Midbrain (tissue), 1 donor: ENCODE results near the gene ISCA2.
"Not testable (repeated sequence)": the region's sequence is repeated elsewhere in the genome, so short reads cannot be mapped to it uniquely, and the experiment has no call there.

Experiments used
- DNase-seq: peaks from one replicate; lab custom pipeline; 2025; lab: John Stamatoyannopoulos, UW

Gene ISCA2

DNA sequence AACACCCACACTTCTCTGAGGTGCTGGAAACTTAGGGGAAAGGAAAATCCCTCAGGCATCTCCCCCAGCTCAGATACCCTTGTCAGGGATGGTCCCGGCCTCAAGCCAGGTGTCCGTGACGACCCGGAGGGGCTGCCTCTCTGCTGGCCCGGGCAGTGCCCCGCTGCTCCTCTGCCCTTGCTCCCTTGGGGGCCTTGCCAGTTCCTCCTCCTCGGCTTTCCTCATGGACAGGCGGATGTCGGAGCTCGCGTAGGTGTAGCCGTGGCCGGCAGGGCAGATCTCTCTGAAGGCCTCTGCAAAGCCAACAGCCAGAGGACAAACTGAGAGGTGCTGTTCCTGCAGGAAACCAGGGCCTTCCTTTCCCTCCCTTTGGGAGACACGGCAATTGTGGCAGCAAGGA is 34.8 kb downstream of the ISCA2 start:
- DNase-seq, result no peak

GRCh38 chr14:74528886-74529285 is 35.3 kb downstream of the ISCA2 start:
- no peak for DNase-seq

GRCh38 chr14:74531006-74531405 is 37.4 kb downstream of the ISCA2 start:
- DNase-seq, result no peak

DNA sequence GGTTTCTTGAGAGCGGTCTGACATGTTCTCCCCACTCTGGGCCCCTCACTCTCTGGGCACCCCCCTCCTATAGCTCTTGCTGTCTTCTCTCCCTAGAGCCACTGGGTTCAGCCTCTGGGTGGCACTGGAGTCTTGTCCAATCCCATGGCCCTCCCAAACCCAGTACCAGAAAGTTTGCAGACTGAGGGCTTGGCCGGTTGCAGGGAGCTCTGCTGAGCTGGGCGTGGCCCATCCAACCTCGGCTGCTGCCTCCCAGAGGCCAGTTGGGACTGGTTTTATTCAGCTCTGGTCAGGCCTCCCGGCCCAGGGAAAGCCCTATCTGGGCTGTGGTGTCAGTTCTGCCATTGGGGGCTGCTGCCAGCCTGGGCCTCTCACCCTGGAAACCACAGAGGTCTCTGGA is 37.9 kb downstream of the ISCA2 start:
- no peak for DNase-seq

GRCh38 chr14:74532246-74532645 is 38.7 kb downstream of the ISCA2 start:
- no peak for DNase-seq

DNA sequence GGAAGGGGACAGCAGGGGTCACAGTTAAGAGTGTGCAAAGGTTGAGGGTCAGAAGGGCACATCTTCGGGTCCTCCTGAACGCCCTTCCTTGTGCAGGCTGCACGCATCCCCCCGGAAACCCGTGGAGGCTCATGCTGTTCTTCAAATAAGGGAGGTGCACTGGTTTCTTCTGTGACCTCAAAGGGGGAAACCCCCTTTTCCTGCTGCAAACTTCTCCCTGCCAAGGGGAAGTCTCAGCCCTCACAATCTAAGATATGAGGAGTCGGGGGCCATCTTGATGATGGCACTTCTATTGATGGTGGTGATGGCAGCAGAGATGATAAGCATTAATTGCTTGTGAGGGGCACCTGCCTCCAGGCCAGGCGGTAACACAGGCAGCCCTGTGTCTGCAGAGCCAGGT is 40.0 kb downstream of the ISCA2 start:
- no peak for DNase-seq

DNA sequence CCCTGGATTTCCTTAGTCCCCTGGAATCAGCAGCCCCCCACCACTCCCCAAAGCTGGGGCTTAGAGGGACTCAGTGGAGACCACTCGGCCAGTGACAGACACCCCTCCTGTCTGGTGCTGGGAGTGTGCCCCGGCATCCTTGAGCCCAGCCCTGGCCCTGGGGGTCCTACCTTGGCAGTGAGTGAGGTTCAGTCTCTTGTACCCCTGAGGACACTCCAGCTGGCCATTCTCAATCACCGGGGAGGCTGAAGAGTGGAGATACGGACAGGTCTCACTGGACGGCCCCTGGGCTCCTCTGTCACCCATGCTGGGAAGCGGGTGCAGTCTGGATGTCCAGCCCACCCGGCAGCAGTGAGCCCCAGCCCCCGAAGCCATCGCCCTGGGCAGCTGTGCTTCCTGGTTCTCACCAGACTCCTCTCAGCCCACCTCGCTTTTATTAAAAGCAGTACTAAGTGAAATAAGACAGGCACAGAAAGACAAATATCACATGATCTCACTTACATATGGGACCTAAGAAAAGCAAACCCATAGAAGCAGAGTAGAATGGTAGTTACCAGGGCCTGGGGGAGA is 42.3 kb downstream of the ISCA2 start:
- no peak for DNase-seq

DNA sequence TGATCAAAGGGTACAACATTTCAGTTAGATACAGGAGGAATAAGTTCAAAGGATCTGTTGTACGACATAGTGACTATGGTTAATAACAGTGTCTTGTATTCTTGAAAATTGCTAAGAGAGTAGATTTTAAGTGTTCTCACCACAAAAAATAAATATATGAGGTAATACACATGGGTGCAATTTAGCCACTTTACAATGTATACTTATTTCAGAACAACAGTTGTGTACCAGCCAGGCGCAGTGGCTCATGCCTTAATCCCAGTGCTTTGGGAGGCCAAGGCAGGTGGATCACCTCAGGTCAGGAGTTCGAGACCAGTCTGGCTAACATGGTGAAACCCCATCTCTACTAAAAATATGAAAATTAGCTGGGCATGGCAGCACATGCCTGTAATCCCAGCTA is 42.8 kb downstream of the ISCA2 start:
- DNase-seq, result not testable (repeated sequence)

DNA sequence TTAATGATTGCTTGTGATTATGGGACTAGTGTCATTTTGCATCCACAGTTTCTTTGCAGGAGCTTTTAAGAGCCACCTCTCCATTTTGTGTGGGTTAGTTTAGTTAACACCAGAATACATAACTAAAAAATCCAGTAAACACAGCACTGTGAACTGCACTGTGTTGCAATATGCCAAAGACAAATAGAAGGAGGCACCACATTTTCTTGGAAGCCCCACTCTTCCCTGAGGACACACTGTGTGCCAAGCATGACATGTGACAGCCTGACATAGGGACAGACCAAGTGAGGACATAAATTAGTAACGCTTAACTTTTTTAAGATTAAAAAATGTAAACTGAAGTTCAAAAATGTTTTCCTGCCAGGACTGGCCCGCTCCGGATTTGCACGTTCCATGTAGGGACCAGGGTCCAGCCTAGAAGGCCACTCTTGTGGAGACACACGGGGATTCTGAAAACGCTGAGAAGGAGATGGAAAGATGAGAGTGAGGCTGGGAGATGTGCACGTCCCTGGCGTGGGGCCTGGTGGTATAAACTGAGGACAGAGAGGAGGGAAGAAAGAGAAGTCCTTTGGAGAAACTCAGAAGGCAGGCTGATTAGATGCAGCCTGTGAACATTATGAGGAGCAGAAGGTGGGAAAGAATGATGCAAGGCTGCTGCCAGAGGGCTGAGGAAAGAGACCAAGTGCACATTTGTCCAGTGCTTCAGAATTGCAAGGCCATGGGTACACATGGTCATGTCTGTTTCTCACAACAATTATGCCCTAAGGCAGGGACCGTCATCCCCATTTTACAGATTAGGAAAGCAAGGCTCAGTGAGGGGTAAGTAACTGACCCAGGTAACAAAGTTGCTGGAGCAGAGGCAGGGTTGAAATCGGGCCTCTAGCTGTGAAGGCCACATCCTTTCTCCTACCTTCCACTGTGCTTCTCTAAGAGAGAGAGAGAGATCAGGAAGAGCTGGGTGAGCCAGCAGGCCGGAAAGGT is 45.1 kb downstream of the ISCA2 start:
- DNase-seq, result no peak

GRCh38 chr14:74539503-74539902 is 45.9 kb downstream of the ISCA2 start:
- no peak for DNase-seq

DNA sequence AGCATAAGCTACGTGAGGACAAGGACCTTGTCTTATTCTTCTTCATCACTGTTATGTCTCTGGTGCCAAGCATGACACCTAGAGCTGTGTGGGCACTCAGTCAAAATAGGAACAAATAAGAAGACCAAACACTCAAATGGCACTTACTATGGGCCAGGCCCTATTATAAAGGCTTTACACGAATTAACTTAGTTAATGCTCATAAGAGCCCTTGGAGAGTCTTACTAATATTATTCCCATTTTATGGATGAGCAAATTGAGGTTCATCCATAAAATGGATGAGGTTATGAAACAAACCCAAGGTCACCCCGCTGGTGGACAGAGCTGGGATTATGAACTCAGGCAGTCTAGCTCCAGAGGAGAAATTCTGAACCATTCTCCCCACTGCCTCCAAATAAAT is 47.7 kb downstream of the ISCA2 start:
- DNase-seq, result no peak

DNA sequence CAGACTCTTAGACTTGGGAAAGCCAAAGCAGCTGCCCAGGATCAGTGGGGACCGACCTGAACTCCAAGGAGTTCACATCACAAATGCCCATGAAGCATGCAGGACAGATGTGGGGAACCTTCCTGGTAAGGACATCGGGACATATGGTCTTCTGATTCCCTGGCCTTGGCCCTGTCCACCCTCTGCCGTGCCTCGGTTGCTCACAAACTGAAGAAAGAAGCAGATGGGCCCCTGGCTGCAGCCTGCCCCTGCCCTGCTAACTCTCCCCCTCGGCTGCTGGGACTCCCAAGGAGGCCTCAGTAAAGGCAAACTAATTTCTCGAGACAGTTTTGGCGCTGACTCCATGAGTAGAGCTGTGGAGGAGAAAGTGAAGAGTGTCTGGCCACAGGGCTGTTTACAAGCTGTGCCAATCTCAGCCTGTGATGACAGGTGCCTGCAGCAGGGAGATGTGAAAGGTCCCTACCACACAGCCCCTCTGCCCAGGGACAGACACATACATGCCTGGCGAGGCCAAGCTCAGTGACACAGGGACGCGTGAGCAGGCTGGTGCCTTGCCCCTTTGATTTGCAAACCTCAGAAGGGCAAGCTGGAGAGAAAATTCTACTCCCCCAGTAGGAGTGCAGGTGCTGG is 48.6 kb downstream of the ISCA2 start:
- DNase-seq, result no peak

- DNase-seq, result no peak
These were observed 50.3 kb downstream of the ISCA2 start for GRCh38 chr14:74543771-74544438.

GRCh38 chr14:74545386-74545785 is 51.8 kb downstream of the ISCA2 start:
- DNase-seq, result no peak

- no peak for DNase-seq
These were observed 52.9 kb downstream of the ISCA2 start for GRCh38 chr14:74546416-74546815.
